GM23338 (cell line): ENCODE measurements around the gene PDE4B. TPM values are rescaled to one million over a fixed set of nuclear protein-coding genes. Genes with fewer than 3 reads are reported as not detected.

Source experiments
- ATAC-seq: fragments of 200-7000 bp; cut with Tn5 transposase; 3 replicates; pipeline ENCODE4 v1.9.1; 2020
- DNase-seq: peaks from one replicate; pipeline ENCODE4 v3.0.0-alpha.2; 2015; ENCODE audit warnings: low spot score
- H2AFZ ChIP-seq: fragments of 200-600 bp; sonication (generic); 2 replicates; pipeline ENCODE4 v1.8.0; 2016; ENCODE audit warnings: antibody characterized with exemption, mild to moderate bottlenecking, moderate library complexity
- H3F3A ChIP-seq: fragments of 200-600 bp; sonication (generic); replicated peaks from 2 replicates; pipeline ENCODE4 v1.8.0; 2017; ENCODE audit warnings: antibody characterized with exemption, mixed run types, low read depth
- H3K27ac ChIP-seq: fragments of 200-600 bp; sonication (generic); 2 replicates; pipeline ENCODE4 v1.6.1; 2016; ENCODE audit warnings: low read depth
- H3K27me3 ChIP-seq: fragments of 200-600 bp; sonication (generic); 2 replicates; pipeline ENCODE4 v1.8.0; 2016; ENCODE audit warnings: mild to moderate bottlenecking, mixed run types, moderate library complexity; ENCODE audit not compliant: insufficient read depth
- H3K36me3 ChIP-seq: fragments of 200-600 bp; sonication (generic); 2 replicates; pipeline ENCODE4 v1.8.0; 2016; ENCODE audit warnings: mild to moderate bottlenecking; ENCODE audit not compliant: insufficient read depth
- H3K4me1 ChIP-seq: fragments of 200-600 bp; sonication (generic); 2 replicates; pipeline ENCODE4 v1.8.0; 2016; ENCODE audit warnings: mild to moderate bottlenecking, moderate library complexity; ENCODE audit not compliant: insufficient read depth
- H3K4me2 ChIP-seq: fragments of 200-600 bp; sonication (generic); 2 replicates; pipeline ENCODE4 v1.7.1; 2017; ENCODE audit warnings: mixed run types
- H3K4me3 ChIP-seq: fragments of 200-600 bp; sonication (generic); 2 replicates; pipeline ENCODE4 v1.6.1; 2016; ENCODE audit warnings: mixed run types
- H3K79me2 ChIP-seq: fragments of 200-600 bp; sonication (generic); replicated peaks from 2 replicates; pipeline ENCODE4 v1.8.0; 2017; ENCODE audit warnings: mild to moderate bottlenecking; ENCODE audit not compliant: insufficient read depth
- H3K9me2 ChIP-seq: fragments of 200-600 bp; sonication (generic); 2 replicates; pipeline ENCODE4 v1.8.0; 2017; ENCODE audit not compliant: insufficient read depth
- H4K20me1 ChIP-seq: fragments of 200-600 bp; sonication (generic); replicated peaks from 2 replicates; pipeline ENCODE4 v1.8.0; 2017; ENCODE audit warnings: mild to moderate bottlenecking; ENCODE audit not compliant: insufficient read depth
- H3K27ac Mint-ChIP-seq: 2 replicates; pipeline ENCODE4 v1.8.0; 2020; ENCODE audit warnings: inconsistent platforms, mild to moderate bottlenecking, moderate library complexity, mixed read lengths
- H3K27me3 Mint-ChIP-seq: 3 replicates; pipeline ENCODE4 v1.8.0; 2022; ENCODE audit warnings: low read depth, mild to moderate bottlenecking, moderate library complexity, mixed read lengths, inconsistent platforms; ENCODE audit not compliant: insufficient read depth, poor library complexity
- H3K36me3 Mint-ChIP-seq: 3 replicates; pipeline ENCODE4 v1.8.0; 2021; ENCODE audit warnings: low read depth, mild to moderate bottlenecking, inconsistent platforms, moderate library complexity, mixed read lengths
- H3K4me1 Mint-ChIP-seq: 3 replicates; pipeline ENCODE4 v1.8.0; 2020; ENCODE audit warnings: mild to moderate bottlenecking, inconsistent platforms, mixed read lengths
- H3K4me3 Mint-ChIP-seq: 3 replicates; pipeline ENCODE4 v1.8.0; 2021; ENCODE audit warnings: moderate library complexity, mild to moderate bottlenecking, inconsistent platforms, mixed read lengths
- H3K9me3 Mint-ChIP-seq: 3 replicates; pipeline ENCODE4 v1.8.0; 2020; ENCODE audit warnings: moderate library complexity, mild to moderate bottlenecking, inconsistent platforms, mixed read lengths
- CREB1 ChIP-seq: fragments of 250-450 bp; sonication (Bioruptor Pico); IDR thresholded peaks from 2 replicates; pipeline ENCODE4 v1.5.0; 2020; ENCODE audit warnings: low read depth, mild to moderate bottlenecking, moderate library complexity
- EZH2phosphoT487 ChIP-seq: fragments of 200-600 bp; sonication (generic); IDR thresholded peaks from one replicate; pipeline ENCODE4 v1.8.1; 2018; ENCODE audit warnings: antibody characterized with exemption; ENCODE audit not compliant: unreplicated experiment
- POLR2AphosphoS5 ChIP-seq: IDR thresholded peaks from 2 replicates; pipeline ENCODE4 v1.6.1; 2016; ENCODE audit warnings: antibody characterized with exemption, low read depth
- ZNF114 ChIP-seq: fragments of 250-450 bp; sonication (Bioruptor Pico); IDR thresholded peaks from 2 replicates; pipeline ENCODE4 v1.5.0; 2020; ENCODE audit warnings: mild to moderate bottlenecking, moderate library complexity
- polyA plus RNA-seq: library from polyadenylated mRNA; unstranded; fragments of >200 nt; fragmentation: Nextera tagmentation; extraction: Ambion mirVana; gene quantifications from 2 replicates; pipeline ENCODE4 v1.2.1, GENCODE V29; 2016
- total RNA-seq: library from RNA; depleted of rRNA; stranded (reverse); fragments of >200 nt; shearing (Covaris generic); gene quantifications from 2 replicates; pipeline ENCODE4 v1.2.3, GENCODE V29; 2014
- TF ChIP-seq, protein P1 (sequence below): IDR thresholded peaks from one replicate; pipeline ENCODE4 v1.6.1; 2018; ENCODE audit warnings: antibody characterized with exemption; ENCODE audit not compliant: unreplicated experiment
- TF ChIP-seq, protein P2 (sequence below), 2 experiments: fragments of 200-600 bp in 1 of 2; sonication (generic) in 1 of 2; conservative IDR thresholded peaks; 2 replicates each; pipeline versions ENCODE4 v1.5.1 to v1.6.1; 2016 to 2017; ENCODE audit warnings: antibody characterized with exemption in 2 of 2, low read depth in 2 of 2, mild to moderate bottlenecking in 2 of 2, moderate library complexity in 1 of 2

Gene PDE4B
- total and polyA plus RNA-seq, 2 experiments from 2014 or later, result 14.0 to 25.6 TPM

DNA sequence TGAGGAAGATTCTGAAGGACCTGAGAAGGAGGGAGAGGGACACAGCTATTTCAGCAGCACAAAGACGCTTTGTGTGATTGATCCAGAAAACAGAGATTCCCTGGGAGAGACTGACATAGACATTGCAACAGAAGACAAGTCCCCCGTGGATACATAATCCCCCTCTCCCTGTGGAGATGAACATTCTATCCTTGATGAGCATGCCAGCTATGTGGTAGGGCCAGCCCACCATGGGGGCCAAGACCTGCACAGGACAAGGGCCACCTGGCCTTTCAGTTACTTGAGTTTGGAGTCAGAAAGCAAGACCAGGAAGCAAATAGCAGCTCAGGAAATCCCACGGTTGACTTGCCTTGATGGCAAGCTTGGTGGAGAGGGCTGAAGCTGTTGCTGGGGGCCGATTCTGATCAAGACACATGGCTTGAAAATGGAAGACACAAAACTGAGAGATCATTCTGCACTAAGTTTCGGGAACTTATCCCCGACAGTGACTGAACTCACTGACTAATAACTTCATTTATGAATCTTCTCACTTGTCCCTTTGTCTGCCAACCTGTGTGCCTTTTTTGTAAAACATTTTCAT is 579.9 kb downstream of the PDE4B start (continued):
- TF ChIP-seq, protein P1, sequence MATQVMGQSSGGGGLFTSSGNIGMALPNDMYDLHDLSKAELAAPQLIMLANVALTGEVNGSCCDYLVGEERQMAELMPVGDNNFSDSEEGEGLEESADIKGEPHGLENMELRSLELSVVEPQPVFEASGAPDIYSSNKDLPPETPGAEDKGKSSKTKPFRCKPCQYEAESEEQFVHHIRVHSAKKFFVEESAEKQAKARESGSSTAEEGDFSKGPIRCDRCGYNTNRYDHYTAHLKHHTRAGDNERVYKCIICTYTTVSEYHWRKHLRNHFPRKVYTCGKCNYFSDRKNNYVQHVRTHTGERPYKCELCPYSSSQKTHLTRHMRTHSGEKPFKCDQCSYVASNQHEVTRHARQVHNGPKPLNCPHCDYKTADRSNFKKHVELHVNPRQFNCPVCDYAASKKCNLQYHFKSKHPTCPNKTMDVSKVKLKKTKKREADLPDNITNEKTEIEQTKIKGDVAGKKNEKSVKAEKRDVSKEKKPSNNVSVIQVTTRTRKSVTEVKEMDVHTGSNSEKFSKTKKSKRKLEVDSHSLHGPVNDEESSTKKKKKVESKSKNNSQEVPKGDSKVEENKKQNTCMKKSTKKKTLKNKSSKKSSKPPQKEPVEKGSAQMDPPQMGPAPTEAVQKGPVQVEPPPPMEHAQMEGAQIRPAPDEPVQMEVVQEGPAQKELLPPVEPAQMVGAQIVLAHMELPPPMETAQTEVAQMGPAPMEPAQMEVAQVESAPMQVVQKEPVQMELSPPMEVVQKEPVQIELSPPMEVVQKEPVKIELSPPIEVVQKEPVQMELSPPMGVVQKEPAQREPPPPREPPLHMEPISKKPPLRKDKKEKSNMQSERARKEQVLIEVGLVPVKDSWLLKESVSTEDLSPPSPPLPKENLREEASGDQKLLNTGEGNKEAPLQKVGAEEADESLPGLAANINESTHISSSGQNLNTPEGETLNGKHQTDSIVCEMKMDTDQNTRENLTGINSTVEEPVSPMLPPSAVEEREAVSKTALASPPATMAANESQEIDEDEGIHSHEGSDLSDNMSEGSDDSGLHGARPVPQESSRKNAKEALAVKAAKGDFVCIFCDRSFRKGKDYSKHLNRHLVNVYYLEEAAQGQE, result no peak
- TF ChIP-seq EZH2phosphoT487, result no peak
- TF ChIP-seq, protein P2, sequence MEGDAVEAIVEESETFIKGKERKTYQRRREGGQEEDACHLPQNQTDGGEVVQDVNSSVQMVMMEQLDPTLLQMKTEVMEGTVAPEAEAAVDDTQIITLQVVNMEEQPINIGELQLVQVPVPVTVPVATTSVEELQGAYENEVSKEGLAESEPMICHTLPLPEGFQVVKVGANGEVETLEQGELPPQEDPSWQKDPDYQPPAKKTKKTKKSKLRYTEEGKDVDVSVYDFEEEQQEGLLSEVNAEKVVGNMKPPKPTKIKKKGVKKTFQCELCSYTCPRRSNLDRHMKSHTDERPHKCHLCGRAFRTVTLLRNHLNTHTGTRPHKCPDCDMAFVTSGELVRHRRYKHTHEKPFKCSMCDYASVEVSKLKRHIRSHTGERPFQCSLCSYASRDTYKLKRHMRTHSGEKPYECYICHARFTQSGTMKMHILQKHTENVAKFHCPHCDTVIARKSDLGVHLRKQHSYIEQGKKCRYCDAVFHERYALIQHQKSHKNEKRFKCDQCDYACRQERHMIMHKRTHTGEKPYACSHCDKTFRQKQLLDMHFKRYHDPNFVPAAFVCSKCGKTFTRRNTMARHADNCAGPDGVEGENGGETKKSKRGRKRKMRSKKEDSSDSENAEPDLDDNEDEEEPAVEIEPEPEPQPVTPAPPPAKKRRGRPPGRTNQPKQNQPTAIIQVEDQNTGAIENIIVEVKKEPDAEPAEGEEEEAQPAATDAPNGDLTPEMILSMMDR (conservative IDR thresholded peaks at IDR 0.05; ENCODE audit: low read depth in 2 of 2), result no peak
- no peak for TF ChIP-seq CREB1 (CRISPR knock-in tag)
- TF ChIP-seq POLR2AphosphoS5, result no peak

DNA sequence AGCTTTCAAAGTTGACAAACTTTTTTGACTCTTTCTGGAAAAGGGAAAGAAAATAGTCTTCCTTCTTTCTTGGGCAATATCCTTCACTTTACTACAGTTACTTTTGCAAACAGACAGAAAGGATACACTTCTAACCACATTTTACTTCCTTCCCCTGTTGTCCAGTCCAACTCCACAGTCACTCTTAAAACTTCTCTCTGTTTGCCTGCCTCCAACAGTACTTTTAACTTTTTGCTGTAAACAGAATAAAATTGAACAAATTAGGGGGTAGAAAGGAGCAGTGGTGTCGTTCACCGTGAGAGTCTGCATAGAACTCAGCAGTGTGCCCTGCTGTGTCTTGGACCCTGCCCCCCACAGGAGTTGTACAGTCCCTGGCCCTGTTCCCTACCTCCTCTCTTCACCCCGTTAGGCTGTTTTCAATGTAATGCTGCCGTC is 580.5 kb downstream of the PDE4B start:
- Mint-ChIP-seq H3K4me3 (no peak overlapping the region), H3K36me3 (peaks cover 38% of the 10 kb centered on the region), H3K4me1 (peaks cover 3% of the 10 kb centered on the region; the same call in 2 of the 3 replicates), H3K9me3 (no peaks in the 10 kb centered on the region), H3K27me3 (no peaks in the 10 kb centered on the region), H3K27ac (no peak overlapping the region)
- Histone ChIP-seq H4K20me1 (no peaks in the 10 kb centered on the region), H3K4me3 (no peak overlapping the region), H3K4me2 (no peak overlapping the region), H3K79me2 (no peaks in the 10 kb centered on the region), H3K9me2 (no peaks in the 10 kb centered on the region), H3F3A (no peaks in the 10 kb centered on the region), H3K4me1 (no peaks in the 10 kb centered on the region), H3K27ac (no peak overlapping the region), H3K36me3 (peaks cover 32% of the 10 kb centered on the region), H3K27me3 (no peaks in the 10 kb centered on the region), H2AFZ (no peak overlapping the region)
- no peak for DNase-seq
- ATAC-seq, result no peak
- TF ChIP-seq, protein P2 (conservative IDR thresholded peaks at IDR 0.05; ENCODE audit: low read depth in 2 of 2), result no peak
- no peak for TF ChIP-seq ZNF114 (CRISPR knock-in tag)
